Karpas-422 (cell line): ENCODE measurements around the gene PUS7. TPM values are rescaled to one million over a fixed set of nuclear protein-coding genes. Genes with fewer than 3 reads are reported as not detected.
A peak's percentile ranks its signal among the peaks of the same experiment; 100 is the strongest.
"Not testable (repeated sequence)": the region's sequence is repeated elsewhere in the genome, so short reads cannot be mapped to it uniquely, and the experiment has no call there.

Experiments
- DNase-seq: peaks from one replicate; pipeline ENCODE4 v3.0.0-alpha.2; 2015
- H2AFZ ChIP-seq: fragments of 200-600 bp; sonication (generic); 2 replicates; pipeline ENCODE4 v1.6.1; 2014; ENCODE audit warnings: antibody characterized with exemption, low read length, mixed read lengths
- H3K27ac ChIP-seq: fragments of 200-600 bp; sonication (generic); 2 replicates; pipeline ENCODE4 v1.5.1; 2014; ENCODE audit warnings: mild to moderate bottlenecking, low read length, moderate library complexity
- H3K27me3 ChIP-seq: fragments of 200-600 bp; sonication (generic); 2 replicates; pipeline ENCODE4 v1.6.1; 2014; ENCODE audit warnings: low read length, mixed read lengths
- H3K36me3 ChIP-seq: fragments of 200-600 bp; sonication (generic); 2 replicates; pipeline ENCODE4 v1.6.1; 2014; ENCODE audit warnings: low read length, mixed read lengths; ENCODE audit not compliant: insufficient read depth
- H3K4me1 ChIP-seq: fragments of 200-600 bp; sonication (generic); 2 replicates; pipeline ENCODE4 v1.6.1; 2014; ENCODE audit warnings: mild to moderate bottlenecking, low read length, mixed read lengths
- H3K4me2 ChIP-seq: fragments of 200-600 bp; sonication (generic); 2 replicates; pipeline ENCODE4 v1.6.1; 2014; ENCODE audit warnings: low read length, low read depth, mild to moderate bottlenecking; ENCODE audit not compliant: poor library complexity, severe bottlenecking
- H3K4me3 ChIP-seq: fragments of 200-600 bp; sonication (generic); 2 replicates; pipeline ENCODE4 v1.5.1; 2014; ENCODE audit warnings: mild to moderate bottlenecking, antibody characterized with exemption, low read length, mixed read lengths
- H3K79me2 ChIP-seq: fragments of 200-600 bp; sonication (generic); 2 replicates; pipeline ENCODE4 v1.6.1; 2014; ENCODE audit warnings: mild to moderate bottlenecking, low read length, mixed read lengths
- H3K9ac ChIP-seq: fragments of 200-600 bp; sonication (generic); 2 replicates; pipeline ENCODE4 v1.6.0; 2014; ENCODE audit warnings: low read length
- H3K9me2 ChIP-seq: fragments of 200-600 bp; sonication (generic), shearing (Covaris generic); replicated peaks from 2 replicates; pipeline ENCODE4 v1.6.0; 2014; ENCODE audit warnings: mild to moderate bottlenecking, low read length, moderate library complexity; ENCODE audit not compliant: insufficient read depth
- H3K9me3 ChIP-seq: fragments of 300-700, 200-600 bp; sonication (generic); 2 replicates; pipeline ENCODE4 v1.6.1; 2014; ENCODE audit warnings: low read length, mixed read lengths
- H4K20me1 ChIP-seq: fragments of 200-600 bp; sonication (generic); 2 replicates; pipeline ENCODE4 v1.6.1; 2014; ENCODE audit warnings: mild to moderate bottlenecking, antibody characterized with exemption, low read length, low read depth; ENCODE audit not compliant: insufficient read depth
- total RNA-seq: library from RNA; depleted of rRNA; stranded (reverse); fragments of >200 nt; shearing (Covaris generic); gene quantifications from 2 replicates; pipeline ENCODE4 v1.2.3, GENCODE V29; 2014; ENCODE audit warnings: low replicate concordance

PUS7 gene
- total RNA-seq, 1 experiment from 2014 or later = 22.0 TPM

- peak within 1 kb of the TSS; percentile 87 for H3K9ac ChIP-seq
- H3K27me3 ChIP-seq = no peaks in the 10 kb centered on the region
- H3K4me1 ChIP-seq = peaks cover 23% of the 10 kb centered on the region
- H3K79me2 ChIP-seq = peaks cover 41% of the 10 kb centered on the region
- no peaks in the 10 kb centered on the region for H3K9me3 ChIP-seq
- H4K20me1 ChIP-seq = no peaks in the 10 kb centered on the region
- H3K36me3 ChIP-seq = 0 out of 2 replicates have a peak, but pooled peaks cover 4% of the 10 kb centered on the region
- H3K27ac ChIP-seq = peak within 1 kb of the TSS; percentile 67
- H2AFZ ChIP-seq = peak within 1 kb of the TSS; percentile 74
- peak within 1 kb of the TSS; percentile 88 for H3K4me3 ChIP-seq
- peak within 1 kb of the TSS; percentile 94 for H3K4me2 ChIP-seq
- peak; percentile 97 for DNase-seq
- H3K9me2 ChIP-seq = no peaks in the 10 kb centered on the region
These were observed 10.0 kb upstream of the PUS7 start, which contains the start of gene RINT1 for GRCh38 chr7:105531792-105532671. Gene RINT1, plus strand, starts transcription at chr7:105532201. Its CDS starts 115 bp downstream, at chr7:105532316.

DNA sequence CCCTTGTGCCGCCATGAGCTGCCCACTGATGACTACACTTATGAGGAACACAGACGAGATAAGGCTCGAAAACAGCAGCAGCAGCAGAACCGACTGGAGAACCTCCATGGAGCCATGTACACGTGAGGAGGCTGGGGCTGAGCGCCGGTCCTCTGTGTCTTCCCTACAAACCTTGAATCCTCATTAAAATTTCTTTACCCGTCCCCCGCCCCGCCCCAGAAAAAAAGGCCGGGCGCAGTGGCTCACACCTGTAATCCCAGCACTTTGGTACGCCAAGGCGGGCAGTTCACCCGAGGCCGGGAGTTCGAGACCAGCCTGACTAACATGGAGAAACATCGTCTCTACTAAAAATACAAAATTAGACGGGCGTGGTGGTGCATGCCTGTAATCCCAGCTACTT lies 8.5 kb upstream of the PUS7 start:
- H4K20me1 ChIP-seq = no peaks in the 10 kb centered on the region
- no peak overlapping the region for H3K27ac ChIP-seq
- H3K36me3 ChIP-seq = 0 out of 2 replicates have a peak, but pooled peaks cover under 1% of the 10 kb centered on the region
- no peak overlapping the region for H2AFZ ChIP-seq
- peak overlapping the region; percentile 94 for H3K4me2 ChIP-seq
- H3K9ac ChIP-seq = no peak overlapping the region
- no peaks in the 10 kb centered on the region for H3K9me3 ChIP-seq
- H3K27me3 ChIP-seq = no peaks in the 10 kb centered on the region
- no peak for DNase-seq
- no peak overlapping the region for H3K4me3 ChIP-seq
- H3K9me2 ChIP-seq = no peaks in the 10 kb centered on the region
- peaks cover 32% of the 10 kb centered on the region for H3K79me2 ChIP-seq
- peaks cover 23% of the 10 kb centered on the region for H3K4me1 ChIP-seq

- Histone ChIP-seq H3K9ac (no peak overlapping the region), H3K9me3 (no peaks in the 10 kb centered on the region), H3K4me2 (no peak overlapping the region), H3K36me3 (no peaks in the 10 kb centered on the region), H3K4me3 (no peak overlapping the region), H2AFZ (no peak overlapping the region), H3K9me2 (no peaks in the 10 kb centered on the region), H3K27me3 (no peaks in the 10 kb centered on the region), H3K79me2 (peaks cover 29% of the 10 kb centered on the region), H3K4me1 (peaks cover 23% of the 10 kb centered on the region), H3K27ac (no peak overlapping the region), H4K20me1 (no peaks in the 10 kb centered on the region)
- no peak for DNase-seq
These were observed 8.1 kb upstream of the PUS7 start for GRCh38 chr7:105530126-105530525.

- H3K4me1 ChIP-seq = peaks cover 10% of the 10 kb centered on the region
- not testable (repeated sequence) for H3K4me2 ChIP-seq, H3K27me3 ChIP-seq, H3K79me2 ChIP-seq, H3K36me3 ChIP-seq, H3K4me3 ChIP-seq, H4K20me1 ChIP-seq, H3K9me2 ChIP-seq, H3K9ac ChIP-seq, DNase-seq, H3K9me3 ChIP-seq, H2AFZ ChIP-seq, H3K27ac ChIP-seq
These were observed 5.7 kb upstream of the PUS7 start for GRCh38 chr7:105527737-105528136.

DNA sequence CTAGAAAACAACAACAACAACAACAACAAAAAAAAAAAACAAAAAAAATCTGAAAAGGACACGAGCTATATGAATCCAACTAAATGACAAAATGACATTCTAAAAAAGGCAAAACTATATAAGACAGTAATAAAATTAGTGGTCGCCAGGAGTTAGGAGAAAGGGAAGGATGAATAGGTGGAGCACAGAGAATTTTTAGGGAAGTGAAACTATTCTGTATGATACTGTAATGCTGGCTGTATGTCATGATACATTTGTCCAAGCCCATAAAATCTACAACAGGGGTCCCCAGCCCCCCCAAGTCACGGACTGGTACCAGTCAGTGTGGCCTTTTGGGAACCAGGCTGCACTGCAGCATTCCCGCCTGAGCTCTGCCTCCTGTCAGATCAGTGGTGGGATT lies 2.8 kb upstream of the PUS7 start:
- Histone ChIP-seq H3K9me3 (no peaks in the 10 kb centered on the region), H3K27me3 (no peaks in the 10 kb centered on the region), H3K36me3 (peaks cover under 1% of the 10 kb centered on the region; the same call in 1 of the 2 replicates), H3K4me2 (no peak overlapping the region), H3K9me2 (no peaks in the 10 kb centered on the region), H2AFZ (no peak overlapping the region), H3K4me3 (no peak overlapping the region), H3K4me1 (peaks cover 16% of the 10 kb centered on the region), H3K27ac (no peak overlapping the region), H3K9ac (no peak overlapping the region), H4K20me1 (no peaks in the 10 kb centered on the region), H3K79me2 (peaks cover 18% of the 10 kb centered on the region)
- peak; percentile 49 for DNase-seq

- H3K36me3 ChIP-seq, H3K27me3 ChIP-seq, H3K9ac ChIP-seq, DNase-seq, H3K4me2 ChIP-seq, H3K9me2 ChIP-seq, H2AFZ ChIP-seq, H4K20me1 ChIP-seq, H3K27ac ChIP-seq, H3K9me3 ChIP-seq, H3K4me3 ChIP-seq: not testable (repeated sequence)
- Histone ChIP-seq H3K4me1 (peaks cover 16% of the 10 kb centered on the region), H3K79me2 (peaks cover 22% of the 10 kb centered on the region)
These were observed 2.4 kb upstream of the PUS7 start for GRCh38 chr7:105524423-105524822.

- Histone ChIP-seq H3K27ac (no peak overlapping the region; the same call in 1 of the 2 replicates), H3K9me3 (no peaks in the 10 kb centered on the region), H3K4me2 (peak overlapping the region; percentile 97), H3K4me3 (peak overlapping the region; percentile 92), H2AFZ (peak overlapping the region; percentile 77), H3K79me2 (peaks cover 55% of the 10 kb centered on the region), H3K36me3 (peaks cover 12% of the 10 kb centered on the region; the same call in 1 of the 2 replicates), H4K20me1 (no peaks in the 10 kb centered on the region), H3K9me2 (no peaks in the 10 kb centered on the region), H3K9ac (peak overlapping the region; percentile 92), H3K4me1 (peaks cover 16% of the 10 kb centered on the region), H3K27me3 (no peaks in the 10 kb centered on the region)
- DNase-seq = peak; percentile 80
These were observed 899 bp downstream of the PUS7 start for GRCh38 chr7:105521027-105521716.

DNA sequence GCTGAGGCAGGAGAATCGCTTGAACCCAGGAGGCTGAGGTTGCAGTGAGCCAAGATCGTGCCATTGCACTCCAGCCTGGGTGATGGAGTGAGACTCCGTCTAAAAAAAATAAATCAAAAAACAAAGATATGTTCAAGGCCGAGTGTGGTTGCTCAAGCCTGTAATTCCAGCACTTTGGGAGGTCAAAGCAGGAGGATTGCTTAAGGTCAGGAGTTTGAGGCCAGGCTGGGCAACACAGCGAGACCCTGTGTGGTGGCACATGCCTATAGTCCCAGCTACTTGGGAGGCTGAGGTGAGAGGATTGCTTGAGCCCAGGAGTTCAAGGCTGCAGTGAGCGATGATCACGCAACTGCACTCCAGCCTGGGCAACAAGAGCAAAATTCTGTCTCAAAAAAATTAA lies 1.5 kb downstream of the PUS7 start:
- Histone ChIP-seq H3K4me3 (peak overlapping the region; percentile 92), H3K4me2 (peak overlapping the region; percentile 97)
- not testable (repeated sequence) for H3K27me3 ChIP-seq

More for the DNA sequence above, 1.5 kb downstream of the PUS7 start:
- Histone ChIP-seq H3K4me1 (peaks cover 16% of the 10 kb centered on the region), H3K79me2 (peaks cover 56% of the 10 kb centered on the region), H3K36me3 (peaks cover 12% of the 10 kb centered on the region; the same call in 1 of the 2 replicates), H3K9ac (peak overlapping the region; percentile 92)
- H3K27ac ChIP-seq, H3K9me3 ChIP-seq, H3K9me2 ChIP-seq, H2AFZ ChIP-seq, DNase-seq, H4K20me1 ChIP-seq: not testable (repeated sequence)
